ENCODE measurements around the gene ZNF692.

ZNF692 gene

GRCh38 chr1:248849637-248850036 is 9.2 kb downstream of the ZNF692 start:
- TF ChIP-seq CTCF (IDR thresholded peaks at IDR 0.05), result no peak

- no peak for TF ChIP-seq CTCF (IDR thresholded peaks at IDR 0.05)
These were observed 9.7 kb downstream of the ZNF692 start for GRCh38 chr1:248849152-248849551.

GRCh38 chr1:248848602-248849001 is 10.3 kb downstream of the ZNF692 start:
- TF ChIP-seq CTCF (IDR thresholded peaks at IDR 0.05), result no peak

- TF ChIP-seq CTCF (IDR thresholded peaks at IDR 0.05), result no peak
These were observed 10.8 kb downstream of the ZNF692 start for GRCh38 chr1:248847956-248848561.

- no peak for TF ChIP-seq CTCF (IDR thresholded peaks at IDR 0.05)
These were observed 11.5 kb downstream of the ZNF692 start for GRCh38 chr1:248847181-248847955.

GRCh38 chr1:248844526-248844925 is 14.4 kb downstream of the ZNF692 start:
- no peak for TF ChIP-seq CTCF (IDR thresholded peaks at IDR 0.05)

GRCh38 chr1:248843687-248844086 is 15.2 kb downstream of the ZNF692 start:
- no peak for TF ChIP-seq CTCF (IDR thresholded peaks at IDR 0.05)
